HepG2 (cell line): Measurements from ENCODE around the gene SLC28A3.

Experiments
- CAMTA2 ChIP-seq: sonication (generic); formaldehyde crosslinking; IDR thresholded peaks from 2 replicates; pipeline ENCODE4 v1.4.0; 2020; ENCODE audit warnings: mild to moderate bottlenecking, missing genetic modification reagents, borderline replicate concordance
- CEBPB ChIP-seq: IDR thresholded peaks from 2 replicates; pipeline ENCODE4 v1.6.1; 2011; ENCODE audit warnings: low read depth, low read length, improper control_type of control experiment, borderline replicate concordance
- CTCF ChIP-seq: sonication (generic); formaldehyde crosslinking; IDR thresholded peaks from 2 replicates; pipeline ENCODE4 v1.5.0; 2020; ENCODE audit warnings: mild to moderate bottlenecking, missing genetic modification reagents, moderate library complexity
- MAX ChIP-seq: IDR thresholded peaks from 2 replicates; pipeline ENCODE4 v1.6.1; 2012; ENCODE audit warnings: inconsistent platforms
- PBX3 ChIP-seq: sonication (generic); formaldehyde crosslinking; IDR thresholded peaks from 2 replicates; pipeline ENCODE4 v1.8.1; 2023; ENCODE audit warnings: missing genetic modification reagents, inconsistent platforms, borderline replicate concordance
- TBX2 ChIP-seq: sonication (generic); formaldehyde crosslinking; IDR thresholded peaks from 2 replicates; pipeline ENCODE4 v1.5.0; 2020; ENCODE audit warnings: missing genetic modification reagents, mild to moderate bottlenecking, borderline replicate concordance
- ZNF121 ChIP-seq: sonication (generic); formaldehyde crosslinking; IDR thresholded peaks from 2 replicates; pipeline ENCODE4 v1.5.0; 2020; ENCODE audit warnings: mild to moderate bottlenecking, missing genetic modification reagents
- ZNF274 ChIP-seq: sonication (generic); formaldehyde crosslinking; IDR thresholded peaks from 2 replicates; pipeline ENCODE4 v1.5.1; 2020; ENCODE audit warnings: mild to moderate bottlenecking, missing genetic modification reagents
- ZSCAN12 ChIP-seq: sonication (generic); formaldehyde crosslinking; IDR thresholded peaks from 2 replicates; pipeline ENCODE4 v1.9.0; 2021; ENCODE audit warnings: mild to moderate bottlenecking, missing genetic modification reagents

GRCh38 chr9:84229191-84229590 is 111.4 kb downstream of the SLC28A3 start:
- TF ChIP-seq ZSCAN12 (no peak), TBX2 (CRISPR knock-in tag) (no peak), MAX (no peak), CTCF (CRISPR knock-in tag) (no peak), ZNF121 (CRISPR knock-in tag) (no peak), CAMTA2 (CRISPR knock-in tag) (no peak), ZNF274 (no peak), PBX3 (CRISPR knock-in tag) (no peak), CEBPB (no peak)
